Activated CD8-positive, alpha-beta T cell treated with anti-CD3 and anti-CD28 coated beads for 36 hours (primary cell): ENCODE data around the gene FSTL4. TPM values are rescaled to one million over a fixed set of nuclear protein-coding genes. Genes with fewer than 3 reads are reported as not detected.

ENCODE experiments used
- ATAC-seq: fragments of 200-7000 bp; cut with Tn5 transposase; one replicate; pipeline ENCODE4 v1.10.0; 2021; ENCODE audit warnings: mild to moderate bottlenecking, moderate library complexity
- CTCF ChIA-PET: fragments of 350-600 bp; sonication (Branson Sonifier 250); formaldehyde crosslinking; loops from one replicate; lab custom pipeline; 2021; ENCODE audit warnings: antibody characterized with exemption; lab: Charles Lee
- POLR2A ChIA-PET: fragments of 350-600 bp; sonication (Branson Sonifier 250); formaldehyde crosslinking; loops from one replicate; lab custom pipeline; 2021; ENCODE audit warnings: antibody characterized with exemption; lab: Charles Lee
- DNase-seq: peaks from one replicate; pipeline ENCODE4 v3.0.0-alpha.2; 2020
- H3K27ac Mint-ChIP-seq: one replicate; pipeline ENCODE4 v1.8.0; 2021; ENCODE audit warnings: mild to moderate bottlenecking, mixed read lengths
- H3K27me3 Mint-ChIP-seq: one replicate; pipeline ENCODE4 v1.8.0; 2021; ENCODE audit warnings: mixed read lengths
- H3K36me3 Mint-ChIP-seq: one replicate; pipeline ENCODE4 v1.8.0; 2021; ENCODE audit warnings: low read depth, mixed read lengths
- H3K4me1 Mint-ChIP-seq: one replicate; pipeline ENCODE4 v1.8.0; 2021; ENCODE audit warnings: low read depth, mixed read lengths
- H3K4me3 Mint-ChIP-seq: one replicate; pipeline ENCODE4 v1.8.0; 2021; ENCODE audit warnings: mild to moderate bottlenecking, moderate library complexity, mixed read lengths
- H3K9me3 Mint-ChIP-seq: one replicate; pipeline ENCODE4 v1.8.0; 2021; ENCODE audit warnings: mixed read lengths
- intact Hi-C: fragments of 100-400 bp; cut with micrococcal nuclease; formaldehyde crosslinking; loops from one replicate; pipeline ENCODE4 v1.10.0; 2022
- total RNA-seq, 2 experiments: library from RNA; stranded (reverse); gene quantifications; one replicate each; pipeline ENCODE4 v1.2.3, GENCODE V29; 2021
- TF ChIP-seq, protein P1 (sequence below): fragments of 200-600 bp; IDR thresholded peaks from one replicate; pipeline ENCODE4 v1.8.0; 2022; ENCODE audit warnings: antibody characterized with exemption, mild to moderate bottlenecking

The FSTL4 gene
- total RNA-seq, 2 experiments from 2014 or later = not detected

DNA sequence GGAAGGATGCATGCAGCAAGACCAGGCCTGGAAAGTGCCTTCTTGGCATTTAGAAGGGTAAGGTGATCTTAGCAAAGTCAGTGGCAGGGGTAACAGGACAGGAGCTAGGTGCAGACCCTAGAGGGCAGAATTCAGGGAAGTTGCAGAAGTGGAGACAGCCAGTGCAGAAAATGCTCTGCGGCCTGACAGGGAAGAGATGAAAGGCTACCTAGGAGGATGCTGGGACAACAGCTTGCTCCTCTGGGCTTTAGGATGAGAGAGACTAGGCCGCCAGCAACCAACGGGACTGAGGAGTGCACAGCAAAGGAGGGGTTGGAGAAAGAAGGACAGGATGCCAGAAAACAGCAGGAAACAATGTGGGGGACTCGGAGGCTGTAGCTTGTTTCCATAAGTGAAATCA, 219.9 kb downstream of the FSTL4 start:
- no peak for ATAC-seq
- ChIA-PET CTCF (interaction anchor here (0.9 kb wide), 1 partner anchor 31 kb away, joined by 5 read pairs; no protein-coding TSS in a partner anchor), POLR2A (interaction anchor here (0.9 kb wide), 1 partner anchor 19 kb away, joined by 3 read pairs; no protein-coding TSS in a partner anchor)
- Mint-ChIP-seq H3K9me3 (peaks cover 2% of the 10 kb centered on the region), H3K4me3 (no peak overlapping the region), H3K4me1 (peaks cover 13% of the 10 kb centered on the region), H3K27me3 (peaks cover 7% of the 10 kb centered on the region), H3K36me3 (no peaks in the 10 kb centered on the region), H3K27ac (no peak overlapping the region)
- DNase-seq = no peak
- intact Hi-C loops = no loop called here
- TF ChIP-seq, protein P1, sequence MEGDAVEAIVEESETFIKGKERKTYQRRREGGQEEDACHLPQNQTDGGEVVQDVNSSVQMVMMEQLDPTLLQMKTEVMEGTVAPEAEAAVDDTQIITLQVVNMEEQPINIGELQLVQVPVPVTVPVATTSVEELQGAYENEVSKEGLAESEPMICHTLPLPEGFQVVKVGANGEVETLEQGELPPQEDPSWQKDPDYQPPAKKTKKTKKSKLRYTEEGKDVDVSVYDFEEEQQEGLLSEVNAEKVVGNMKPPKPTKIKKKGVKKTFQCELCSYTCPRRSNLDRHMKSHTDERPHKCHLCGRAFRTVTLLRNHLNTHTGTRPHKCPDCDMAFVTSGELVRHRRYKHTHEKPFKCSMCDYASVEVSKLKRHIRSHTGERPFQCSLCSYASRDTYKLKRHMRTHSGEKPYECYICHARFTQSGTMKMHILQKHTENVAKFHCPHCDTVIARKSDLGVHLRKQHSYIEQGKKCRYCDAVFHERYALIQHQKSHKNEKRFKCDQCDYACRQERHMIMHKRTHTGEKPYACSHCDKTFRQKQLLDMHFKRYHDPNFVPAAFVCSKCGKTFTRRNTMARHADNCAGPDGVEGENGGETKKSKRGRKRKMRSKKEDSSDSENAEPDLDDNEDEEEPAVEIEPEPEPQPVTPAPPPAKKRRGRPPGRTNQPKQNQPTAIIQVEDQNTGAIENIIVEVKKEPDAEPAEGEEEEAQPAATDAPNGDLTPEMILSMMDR = no peak

DNA sequence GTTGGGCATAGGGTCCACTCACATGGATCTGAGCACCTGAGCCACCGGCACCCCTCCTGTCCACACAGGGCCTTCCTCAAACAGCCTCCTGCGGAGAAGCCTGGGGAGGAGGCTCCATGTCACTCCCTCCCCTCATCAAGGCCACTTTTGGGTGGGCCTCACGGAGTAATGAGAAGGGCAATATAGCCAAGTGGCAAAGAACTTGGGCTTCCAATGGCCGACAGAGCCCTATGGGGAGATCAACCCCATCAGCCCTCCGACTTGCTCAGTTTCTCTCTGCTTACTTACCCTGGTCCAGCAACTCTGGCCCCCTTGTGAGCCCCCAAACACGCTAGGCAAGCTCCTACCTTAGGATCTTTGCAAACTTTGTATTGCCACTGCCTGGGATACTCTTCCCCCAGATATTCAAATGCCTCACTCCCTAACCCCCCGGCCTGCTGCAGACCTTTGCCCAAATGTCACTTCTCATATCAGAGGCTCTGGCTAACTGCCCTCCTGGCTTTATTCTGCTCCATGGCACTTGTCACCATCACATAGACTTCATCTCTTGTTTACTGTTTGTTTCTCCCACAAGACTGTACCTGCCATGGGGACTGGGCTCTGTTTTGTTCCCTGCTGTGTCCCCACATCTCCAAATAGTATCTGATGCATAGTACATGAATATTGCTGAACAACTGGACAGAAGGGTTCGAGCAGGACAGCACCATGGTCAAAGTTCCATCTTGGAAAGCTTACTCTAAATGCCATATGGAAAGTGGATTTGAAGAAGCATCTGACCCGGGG, 220.8 kb downstream of the FSTL4 start:
- peaks cover 2% of the 10 kb centered on the region for H3K9me3 Mint-ChIP-seq
- intact Hi-C loops = no loop called here

DNA sequence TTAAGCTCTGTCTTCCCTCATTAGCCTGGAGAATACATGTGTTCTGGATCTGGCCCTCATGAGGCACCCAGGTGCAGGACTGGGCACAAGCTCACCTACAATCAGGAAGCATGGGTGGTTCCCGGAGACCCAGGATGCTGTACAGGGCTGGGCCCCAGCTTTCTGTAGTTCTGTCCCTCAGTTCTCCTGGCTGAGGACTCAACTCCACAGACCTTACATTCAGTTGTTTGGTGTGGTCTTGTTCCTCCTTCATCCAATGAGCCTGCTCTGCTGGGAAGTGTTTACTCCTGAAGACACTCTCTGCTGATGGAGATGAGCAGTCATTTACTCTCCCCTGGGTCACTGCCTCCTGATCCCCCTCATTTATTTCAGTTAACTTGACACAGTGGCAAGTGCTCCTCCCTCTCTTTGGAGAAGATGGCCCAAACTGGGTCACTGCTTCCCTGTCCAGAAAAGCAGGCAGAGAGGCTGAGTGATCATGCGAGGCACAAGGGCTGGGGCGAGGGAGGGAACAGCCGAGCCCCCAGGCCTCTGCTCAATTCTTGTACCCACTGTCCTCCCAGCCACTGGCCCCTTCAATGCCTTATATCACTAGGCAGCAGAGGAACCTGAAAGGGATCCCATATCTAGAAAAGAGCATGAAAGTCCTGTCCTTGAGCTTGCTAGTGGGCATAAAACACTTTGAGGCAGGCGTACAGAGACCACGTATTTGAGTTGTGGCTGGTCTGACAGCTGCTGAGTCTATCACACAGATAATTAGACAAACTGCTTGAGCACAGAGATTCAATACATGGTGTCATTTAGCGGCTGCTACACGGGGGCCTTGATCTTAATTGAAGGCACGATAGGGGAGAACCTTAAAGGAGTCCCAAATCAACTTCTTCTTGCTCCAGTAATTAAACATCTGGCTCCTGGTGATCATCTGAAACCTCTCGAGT, 221.7 kb downstream of the FSTL4 start:
- ATAC-seq (no peak), DNase-seq (no peak)
- Mint-ChIP-seq H3K4me3 (no peak overlapping the region), H3K4me1 (no peaks in the 10 kb centered on the region), H3K27me3 (peaks cover 7% of the 10 kb centered on the region), H3K9me3 (peaks cover 2% of the 10 kb centered on the region), H3K27ac (no peak overlapping the region), H3K36me3 (no peaks in the 10 kb centered on the region)
- TF ChIP-seq, protein P1 = no peak
- ChIA-PET POLR2A (interaction anchor here (1.0 kb wide), 1 partner anchor 8 kb away, joined by 3 read pairs; no protein-coding TSS in a partner anchor), CTCF (no interaction called here)
- intact Hi-C loops = no loop called here

More for the DNA sequence above, 220.8 kb downstream of the FSTL4 start:
- DNase-seq (no peak), ATAC-seq (no peak)
- Mint-ChIP-seq H3K27ac (no peak overlapping the region), H3K27me3 (peaks cover 7% of the 10 kb centered on the region), H3K4me3 (no peak overlapping the region), H3K36me3 (no peaks in the 10 kb centered on the region), H3K4me1 (peaks cover 4% of the 10 kb centered on the region)
- POLR2A ChIA-PET = no interaction called here
- CTCF ChIA-PET = interaction anchor here (0.9 kb wide), 1 partner anchor 32 kb away, joined by 5 read pairs; no protein-coding TSS in a partner anchor
- TF ChIP-seq, protein P1 = no peak

DNA sequence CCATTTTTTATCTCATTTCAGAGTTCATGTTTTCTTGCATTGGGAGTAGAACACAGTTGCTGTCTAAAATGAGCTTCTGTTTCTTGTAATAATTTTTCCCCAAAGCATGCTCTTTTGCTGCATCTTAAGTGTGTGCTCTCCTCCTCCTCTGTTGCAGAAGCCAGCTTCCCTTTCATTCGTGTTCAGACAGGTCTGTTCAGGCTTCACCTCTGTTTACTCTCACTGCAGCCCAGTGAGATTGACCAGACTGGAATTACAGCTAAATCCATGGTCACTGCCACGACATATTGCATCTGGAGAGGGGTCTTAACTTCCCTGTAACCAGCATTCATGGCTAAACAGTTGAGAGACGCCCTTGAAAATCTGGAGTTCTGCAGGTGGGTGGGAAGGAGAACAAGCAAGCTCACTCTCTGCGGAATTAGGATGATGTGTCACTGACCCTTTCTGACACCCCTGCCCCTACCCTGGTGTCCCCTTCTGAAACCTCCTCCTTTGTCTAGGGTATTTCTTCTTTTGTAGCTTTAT, 223.2 kb downstream of the FSTL4 start:
- Mint-ChIP-seq H3K27me3 (peaks cover 7% of the 10 kb centered on the region), H3K4me3 (no peak overlapping the region), H3K4me1 (no peaks in the 10 kb centered on the region), H3K9me3 (no peaks in the 10 kb centered on the region), H3K36me3 (no peaks in the 10 kb centered on the region), H3K27ac (no peak overlapping the region)
- DNase-seq (no peak), ATAC-seq (no peak)
- CTCF ChIA-PET = interaction anchor here (0.6 to 1.1 kb wide), 2 partner anchors 18 to 34 kb away, joined by 3 to 4 read pairs; no protein-coding TSS in a partner anchor
- POLR2A ChIA-PET = no interaction called here
- TF ChIP-seq, protein P1 = no peak
- intact Hi-C loops = no loop called here
